NCI-H1694 treated with DMSO at 0.1 percent for 48 hours (cell line): ENCODE measurements around the gene DNAJC12.
A peak's percentile ranks its signal among the peaks of the same experiment; 100 is the strongest.
"Not testable (repeated sequence)": the region's sequence is repeated elsewhere in the genome, so short reads cannot be mapped to it uniquely, and the experiment has no call there.

Experiments
- DNase-seq: peaks from one replicate; lab custom pipeline; 2025; lab: John Stamatoyannopoulos, UW

Gene DNAJC12

DNA sequence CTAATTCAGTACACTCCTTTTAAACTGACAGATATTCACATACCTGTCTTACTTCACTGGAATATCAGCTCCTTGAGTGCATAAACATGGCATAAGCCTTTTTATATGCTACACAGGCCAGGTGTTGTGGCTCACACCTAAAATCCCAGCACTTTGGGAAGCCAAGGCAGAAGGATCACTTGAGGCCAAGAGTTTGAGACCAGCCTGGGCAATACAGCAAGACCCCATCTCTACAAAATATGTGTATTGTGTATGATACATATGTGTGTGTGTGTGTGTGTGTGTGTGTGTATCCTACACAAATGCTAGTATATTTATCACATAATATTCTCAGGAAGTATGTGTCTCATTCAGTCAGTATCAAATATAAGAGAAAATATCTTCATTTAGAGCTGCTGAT lies 45.3 kb downstream of the DNAJC12 start:
- DNase-seq: no peak

DNA sequence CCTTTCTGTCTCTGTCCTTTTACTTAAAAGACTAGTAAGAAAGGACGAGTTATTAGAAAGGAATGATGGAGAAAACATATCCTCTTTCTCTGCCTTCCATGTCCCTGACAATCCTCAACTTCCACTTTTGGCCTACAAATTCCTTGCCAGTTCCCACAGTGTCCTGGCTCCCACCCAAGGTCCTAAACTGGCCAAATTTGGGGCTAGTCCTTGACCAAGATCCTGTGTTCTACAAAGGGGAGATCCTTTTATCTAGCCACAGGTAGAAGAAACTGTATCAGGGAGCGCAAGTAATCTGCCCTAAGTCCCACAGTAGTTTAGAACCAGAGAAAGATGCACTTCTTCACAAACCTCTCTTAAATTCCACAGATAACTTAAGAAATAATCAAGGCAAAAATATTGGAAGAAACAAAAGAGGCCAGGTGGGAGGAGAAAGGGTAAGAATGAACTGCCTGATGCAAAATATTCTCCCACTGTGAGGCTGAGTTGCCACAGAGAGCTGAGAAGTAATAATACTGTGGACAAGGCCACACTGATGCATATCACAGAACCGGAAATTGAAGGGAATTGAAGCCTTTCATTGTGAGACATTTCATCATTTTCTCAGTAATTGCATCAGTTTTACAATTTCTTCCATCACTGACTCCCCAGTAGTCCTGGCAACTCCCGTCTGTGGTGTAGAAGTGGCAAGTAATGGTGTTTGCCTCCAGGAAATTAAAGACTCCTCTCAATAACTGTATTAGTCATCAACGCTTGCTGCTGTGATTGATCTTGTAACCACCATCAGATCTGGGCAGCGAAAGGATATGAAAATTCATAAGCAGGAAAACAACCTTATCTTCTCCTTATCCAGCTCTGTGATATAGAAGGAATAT lies 47.2 kb downstream of the DNAJC12 start:
- no peak for DNase-seq

DNA sequence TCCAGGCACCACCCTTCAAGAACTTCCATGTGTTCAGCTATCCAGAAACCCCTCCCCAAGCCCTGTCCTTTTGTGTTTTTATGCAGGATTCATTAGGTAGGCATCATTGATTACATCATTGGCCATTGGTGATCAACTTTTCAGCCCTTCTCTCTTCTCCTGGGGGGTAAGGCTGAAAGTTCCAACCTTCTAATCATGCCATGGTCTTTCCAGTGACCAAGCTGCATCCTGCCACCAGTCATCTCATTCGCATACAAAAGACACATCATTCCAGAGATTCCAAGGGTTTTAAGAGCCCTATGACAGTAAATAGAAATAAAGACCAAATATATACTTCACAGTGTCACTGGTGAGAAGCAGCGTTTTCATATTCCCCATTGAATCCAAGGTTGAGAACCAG lies 48.2 kb downstream of the DNAJC12 start:
- DNase-seq: no peak

DNA sequence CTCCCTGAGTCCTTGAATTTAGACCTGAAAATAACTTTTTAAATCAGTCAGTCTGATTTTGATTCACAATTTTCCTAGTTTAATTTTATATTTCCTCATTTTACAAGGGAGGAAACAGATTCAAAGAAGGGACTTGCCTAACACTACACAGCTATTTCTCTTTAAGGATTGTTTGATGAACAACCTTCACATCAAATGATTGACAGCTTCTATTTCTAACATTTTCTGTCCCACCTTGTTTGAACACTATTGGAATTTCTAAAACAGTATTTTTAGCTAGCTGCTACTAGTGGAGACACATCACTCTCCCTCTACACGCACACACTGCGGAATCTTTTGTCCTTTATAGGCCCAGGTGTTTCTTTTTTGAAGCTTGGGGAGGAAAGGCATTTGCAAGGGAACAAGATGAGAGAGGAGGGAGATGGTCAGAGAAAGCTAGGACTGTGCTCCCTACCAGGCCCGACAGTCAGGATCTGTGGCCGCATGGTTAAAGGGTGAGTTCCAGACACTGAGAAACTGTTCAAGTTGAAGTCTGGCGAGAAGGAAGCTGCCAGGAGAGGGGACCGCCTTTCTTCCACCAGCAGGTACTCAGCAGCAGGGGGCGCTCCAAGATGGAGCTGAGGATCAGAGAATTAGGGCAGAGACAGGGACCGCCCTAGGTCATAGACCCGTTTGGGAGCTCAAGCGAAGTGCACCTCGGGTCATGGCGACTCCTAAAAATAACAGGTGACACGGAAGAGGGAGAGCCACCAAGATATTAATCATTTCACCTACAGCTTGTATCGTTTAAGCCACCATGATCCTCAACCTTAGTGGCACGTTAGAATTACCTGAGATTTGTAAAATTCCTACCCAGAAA lies 49.7 kb downstream of the DNAJC12 start:
- peak; percentile 36 for DNase-seq

DNA sequence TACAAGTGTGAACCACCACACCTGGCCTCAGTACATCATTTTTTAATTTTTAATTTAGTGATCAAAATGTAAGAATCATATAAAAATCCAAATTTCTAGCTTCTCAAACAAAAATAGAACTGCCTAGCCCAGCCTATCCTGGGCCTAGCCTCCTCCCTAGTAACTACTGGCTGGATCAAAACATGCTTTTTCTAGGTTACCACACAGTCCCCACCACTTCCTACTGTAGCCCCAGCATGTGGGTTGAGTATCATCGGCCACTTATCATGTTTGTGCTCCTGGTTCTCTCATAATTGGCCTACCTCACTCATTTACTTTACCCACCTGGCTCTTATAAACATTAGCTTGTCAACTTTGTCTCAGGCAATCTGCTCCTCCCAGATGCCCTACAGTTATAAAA lies 52.9 kb downstream of the DNAJC12 start:
- no peak for DNase-seq

DNA sequence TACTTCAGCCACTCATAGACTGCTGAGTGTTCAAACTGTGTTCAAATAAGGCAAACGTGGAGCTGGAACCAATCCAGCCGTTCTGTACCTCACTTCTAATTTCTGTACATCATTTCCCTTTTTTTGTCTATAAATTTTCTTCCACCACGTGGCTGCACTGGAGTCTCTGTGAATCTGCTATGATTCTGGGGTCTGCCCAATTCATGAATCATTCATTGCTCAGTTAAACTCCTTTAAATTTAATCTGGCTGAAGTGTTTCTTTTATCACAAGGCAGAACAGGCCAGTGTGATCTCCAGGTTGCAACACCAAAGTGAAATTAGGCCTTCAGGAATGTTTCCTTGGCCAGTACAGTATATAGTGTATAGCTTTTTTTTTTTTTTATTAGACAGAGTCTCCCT lies 53.5 kb downstream of the DNAJC12 start:
- no peak for DNase-seq

DNA sequence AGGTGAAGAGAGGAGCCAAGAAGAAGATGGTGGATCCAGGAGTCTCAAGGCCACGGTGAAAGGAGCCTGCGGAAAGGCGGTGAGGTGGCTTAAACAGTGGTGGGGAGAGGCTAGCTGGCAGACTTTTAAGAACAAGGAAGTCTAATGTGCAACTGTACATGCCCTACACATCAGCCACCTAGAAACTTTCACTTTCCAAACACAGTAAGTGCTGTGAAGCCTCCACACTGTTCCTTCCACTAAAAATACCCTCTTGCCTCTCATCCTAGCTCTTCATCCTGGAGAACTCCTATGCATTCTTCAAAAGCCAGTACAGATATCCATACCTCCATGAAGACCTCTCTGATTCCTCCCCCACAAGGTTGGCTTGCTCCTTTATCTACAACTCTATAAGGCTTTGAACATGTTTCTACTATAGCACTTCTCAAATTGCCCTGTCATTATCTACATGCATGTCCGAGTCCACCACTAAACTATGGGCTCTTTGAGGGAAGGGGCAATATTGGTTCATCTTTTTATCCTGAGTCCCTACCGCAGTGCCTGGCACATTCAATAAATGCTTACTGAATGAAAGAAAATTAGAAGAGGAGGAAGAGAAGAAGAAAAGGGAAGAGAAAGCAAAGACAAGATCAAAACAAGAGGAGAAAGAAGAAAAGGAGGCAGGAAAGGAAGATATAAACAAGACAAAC lies 54.2 kb downstream of the DNAJC12 start:
- no peak for DNase-seq

DNA sequence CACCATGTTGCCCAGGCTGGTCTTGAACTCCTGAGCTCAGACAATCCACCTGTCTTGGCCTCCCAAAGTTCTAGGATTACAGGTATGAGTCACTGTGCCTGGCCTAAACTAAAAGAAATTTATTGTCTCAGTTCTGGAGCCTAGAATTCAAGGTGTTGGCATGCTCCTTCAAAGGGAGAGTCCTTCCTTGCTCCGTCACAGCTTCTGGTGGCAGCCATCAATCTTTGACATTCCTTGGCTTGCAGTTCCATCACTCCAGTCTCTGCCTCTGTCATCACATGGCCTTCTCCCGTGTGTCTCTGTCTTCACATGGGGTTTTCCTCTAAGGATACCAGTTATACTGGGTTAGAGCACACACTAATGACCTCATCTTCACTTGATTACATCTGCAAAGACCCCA lies 55.5 kb downstream of the DNAJC12 start:
- no peak for DNase-seq

DNA sequence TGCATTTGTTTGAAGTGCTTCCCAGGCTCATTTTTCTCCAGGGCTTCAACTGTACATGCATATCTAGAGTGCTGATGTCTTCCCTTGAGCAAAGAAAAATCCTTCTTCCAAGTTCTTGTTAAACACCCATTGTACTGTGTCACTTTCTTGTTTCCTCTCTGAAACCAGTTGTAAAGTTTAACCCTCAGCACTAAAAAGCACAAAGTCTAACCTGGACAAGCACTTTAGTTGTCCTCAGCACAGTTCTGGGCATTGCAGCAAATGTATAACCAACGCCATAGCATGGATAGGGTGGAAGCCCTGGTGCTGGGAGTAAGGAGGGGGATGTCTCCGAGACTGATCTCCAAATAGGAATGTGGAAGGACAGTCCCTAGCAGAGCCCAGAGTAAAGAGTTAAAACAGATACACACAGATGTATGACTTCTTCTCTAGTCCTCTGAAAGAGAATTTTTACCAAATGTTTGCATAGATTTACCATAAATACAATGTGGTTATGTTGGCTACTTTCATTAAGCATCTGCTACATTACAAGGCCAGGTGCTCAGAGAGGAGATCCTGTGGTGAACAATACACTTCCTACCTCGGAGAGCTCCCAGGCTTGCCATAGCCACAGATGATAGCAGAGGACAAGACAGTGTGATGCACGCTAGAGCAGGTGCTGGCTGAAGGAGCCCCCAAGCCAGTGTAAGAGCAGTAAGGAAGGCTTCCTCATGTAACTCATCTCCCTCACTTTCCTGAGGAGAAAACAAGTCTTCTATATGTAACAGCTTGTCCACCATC lies 57.0 kb downstream of the DNAJC12 start:
- no peak for DNase-seq

DNA sequence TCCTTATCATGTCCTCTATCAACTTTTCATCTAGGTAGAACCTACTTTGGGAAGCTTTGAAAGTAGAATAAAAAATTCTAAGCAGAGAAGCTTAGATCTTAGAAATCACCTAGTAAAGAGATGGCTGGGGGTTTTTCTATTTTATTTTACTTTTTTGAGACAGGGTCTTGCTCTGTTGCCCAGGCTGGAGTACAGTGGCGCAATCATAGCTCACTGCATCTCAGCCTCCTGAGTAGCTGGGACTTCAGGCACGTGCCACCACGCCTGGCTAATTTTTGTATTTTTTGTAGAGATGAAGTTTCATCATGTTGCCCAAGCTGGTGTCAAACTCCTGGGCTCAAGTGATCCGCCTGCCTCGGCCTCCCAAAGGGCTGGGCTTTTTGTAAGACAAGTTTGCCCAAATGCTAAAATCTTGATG lies 57.8 kb downstream of the DNAJC12 start:
- DNase-seq: not testable (repeated sequence)

DNA sequence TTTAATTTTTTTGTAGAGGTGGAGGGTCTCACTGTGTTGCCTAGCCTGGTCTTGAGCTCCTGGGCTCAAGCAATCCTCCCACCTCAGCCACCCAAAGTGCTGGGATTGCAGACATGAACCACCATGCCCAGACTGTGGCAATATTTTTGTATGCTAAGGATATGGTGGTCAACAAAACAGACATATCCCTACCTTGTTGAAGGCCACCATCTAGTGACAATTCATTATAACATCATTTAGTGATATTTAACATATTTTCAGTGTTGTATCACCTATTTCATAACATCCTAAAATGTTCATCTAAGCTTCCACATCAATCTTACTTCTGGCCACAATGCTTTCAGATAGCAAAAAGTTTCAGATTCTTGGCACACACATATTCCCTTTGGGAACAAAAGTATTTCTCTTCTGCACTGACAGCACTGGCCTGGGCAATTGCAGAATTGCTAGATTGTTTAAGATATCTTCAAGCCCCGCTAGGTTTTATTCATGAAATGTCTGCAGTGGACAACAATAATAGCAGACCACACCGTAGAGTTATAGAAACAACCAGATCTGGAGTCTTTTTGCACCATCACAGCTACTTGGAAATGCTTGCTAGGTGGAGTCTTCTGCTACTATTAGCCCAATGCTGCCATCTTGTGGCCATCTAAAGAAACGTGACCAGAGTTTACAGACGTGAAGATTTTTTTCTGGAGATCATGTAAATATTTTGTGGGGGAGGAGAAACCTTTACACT lies 58.4 kb downstream of the DNAJC12 start:
- peak; percentile 81 for DNase-seq

DNA sequence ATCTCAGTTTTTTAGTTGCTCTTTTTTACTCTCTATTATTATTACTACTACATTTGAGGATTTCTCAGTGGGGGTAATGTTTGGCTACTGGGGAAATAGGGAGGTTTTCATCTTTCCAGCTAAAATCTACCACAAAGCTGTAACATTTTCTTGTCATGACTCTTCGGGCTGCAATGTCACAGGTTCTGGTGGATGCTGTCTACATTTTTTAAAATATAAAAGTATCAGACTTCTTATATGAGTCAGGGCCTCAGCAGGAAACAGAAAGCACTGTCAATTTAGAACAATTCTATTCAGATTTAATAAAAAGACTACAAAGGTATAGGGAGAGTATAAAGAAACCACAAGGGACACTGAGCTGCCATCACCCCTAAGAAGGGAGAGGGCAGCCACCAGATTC lies 61.6 kb downstream of the DNAJC12 start:
- DNase-seq: no peak

DNA sequence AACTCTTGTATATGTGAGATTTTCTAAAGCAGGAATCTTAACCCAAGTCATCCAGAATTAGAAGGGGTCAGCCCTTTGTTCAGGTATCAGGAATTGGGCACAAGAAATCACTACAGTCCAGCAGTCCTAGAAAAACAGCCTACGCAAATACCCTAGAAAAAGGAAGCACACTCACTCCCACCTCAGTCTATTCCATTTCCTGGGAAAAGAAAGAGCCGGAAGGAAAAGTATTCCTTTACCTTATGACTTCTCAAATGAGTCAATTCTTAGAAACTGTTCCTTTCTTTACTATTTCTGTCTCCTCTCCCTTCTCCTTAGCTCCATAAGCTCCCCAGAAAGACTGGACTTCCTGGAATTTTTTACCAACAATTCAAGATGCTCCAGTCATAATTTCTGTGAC lies 62.7 kb downstream of the DNAJC12 start:
- DNase-seq: no peak

DNA sequence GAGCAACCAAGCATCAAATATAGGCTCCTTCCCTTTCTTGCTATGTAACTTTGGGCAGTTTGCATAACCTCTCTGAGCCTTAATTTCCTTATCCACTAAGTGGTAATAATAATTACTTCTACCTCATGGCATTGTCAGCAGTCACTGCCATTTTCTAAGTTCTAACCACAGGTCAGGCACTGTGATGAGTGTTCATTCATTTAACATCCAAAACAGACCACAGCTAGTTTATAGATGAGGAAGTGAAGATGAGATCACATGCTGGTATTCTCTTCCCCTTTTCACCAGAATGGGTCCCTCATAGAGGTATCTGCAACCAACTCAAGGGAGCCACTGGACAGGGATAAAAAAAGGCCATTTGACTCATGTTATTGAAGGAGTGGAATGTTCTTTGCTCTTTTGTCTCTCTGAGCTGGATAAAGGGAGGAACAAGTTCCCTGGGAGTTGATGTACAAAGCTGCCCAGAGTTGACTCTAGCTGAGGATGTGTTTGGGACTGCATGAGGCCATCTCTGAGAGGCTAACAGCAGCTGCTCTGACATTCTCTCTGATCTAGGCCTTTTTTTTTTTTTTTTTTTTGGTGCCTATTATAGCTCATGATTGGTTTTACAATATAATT lies 65.0 kb downstream of the DNAJC12 start:
- DNase-seq: no peak

DNA sequence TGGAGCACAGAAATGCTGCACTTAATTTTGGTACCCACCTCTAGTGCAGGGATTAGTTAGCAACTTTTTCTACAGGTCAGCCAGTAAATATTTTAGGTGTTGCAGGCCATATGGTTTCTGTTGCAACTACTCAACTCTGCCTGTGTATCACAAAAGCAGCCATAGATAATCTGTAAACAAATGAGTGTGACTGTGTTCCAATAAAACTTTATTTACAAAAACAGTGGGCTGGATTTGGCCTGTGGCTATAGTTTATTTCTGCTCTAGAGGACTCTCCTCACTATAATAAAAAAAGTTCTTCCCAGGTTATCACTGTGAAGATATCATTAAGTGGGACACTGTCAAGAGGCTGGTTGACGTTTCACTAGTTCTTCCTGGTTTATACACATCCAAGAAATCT lies 65.8 kb downstream of the DNAJC12 start:
- no peak for DNase-seq

DNA sequence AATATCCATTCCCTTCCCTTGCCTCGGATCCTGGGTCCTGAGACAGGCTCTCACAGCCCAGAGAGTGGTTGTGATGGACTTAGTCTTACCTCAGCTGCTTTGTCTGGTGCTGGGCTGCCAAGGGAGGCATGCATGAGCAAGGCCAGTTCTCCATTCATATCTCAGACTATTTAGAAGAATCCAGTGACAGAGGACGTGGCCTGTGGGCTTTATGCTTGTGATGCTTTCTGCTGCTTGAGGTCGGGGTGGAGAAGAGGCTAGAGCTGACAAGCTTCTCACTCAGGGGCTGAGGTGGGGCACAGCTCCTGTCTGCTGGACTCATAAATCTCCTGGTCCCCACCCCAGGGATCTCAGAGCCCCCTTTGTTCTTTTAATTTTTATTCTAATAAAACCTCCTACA lies 66.8 kb downstream of the DNAJC12 start:
- no peak for DNase-seq

DNA sequence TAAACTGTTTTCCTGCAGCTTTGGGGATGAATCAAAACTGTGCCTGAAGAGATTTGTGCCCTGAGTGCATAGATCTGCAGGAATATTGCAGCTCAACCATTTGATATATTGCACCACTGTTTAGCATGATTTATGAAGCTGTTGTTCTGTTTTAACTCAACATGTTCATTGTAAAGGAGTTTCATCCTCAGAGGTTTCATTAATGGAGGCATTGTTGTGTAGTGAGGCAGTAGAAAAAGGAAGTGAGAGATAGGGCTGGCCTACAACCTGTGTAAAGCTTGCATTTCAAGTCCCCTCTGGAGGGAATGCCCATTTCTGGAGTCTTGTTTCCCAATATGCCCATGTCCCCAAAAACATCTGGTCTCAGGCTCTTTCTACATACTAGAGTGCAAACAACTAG lies 67.5 kb downstream of the DNAJC12 start:
- DNase-seq: no peak

DNA sequence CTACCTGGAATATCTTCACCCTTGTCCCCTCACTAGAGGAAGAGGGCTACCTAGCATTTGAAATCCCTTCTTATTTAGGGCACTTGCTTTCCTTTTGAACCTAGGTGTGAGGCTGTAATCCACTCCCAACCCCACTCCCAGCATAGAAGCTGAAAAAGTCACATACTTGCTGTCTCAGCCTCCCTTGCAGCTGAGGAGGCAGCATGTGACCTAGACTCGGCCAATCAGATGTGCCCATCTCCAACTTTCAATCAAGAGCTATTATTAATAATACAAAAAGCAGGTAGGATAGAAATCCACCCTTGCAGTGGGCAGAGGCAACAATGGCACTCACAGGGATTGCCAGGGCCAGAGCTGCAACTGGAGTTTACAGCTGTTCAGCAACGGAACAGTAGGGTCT lies 70.7 kb downstream of the DNAJC12 start:
- no peak for DNase-seq

DNA sequence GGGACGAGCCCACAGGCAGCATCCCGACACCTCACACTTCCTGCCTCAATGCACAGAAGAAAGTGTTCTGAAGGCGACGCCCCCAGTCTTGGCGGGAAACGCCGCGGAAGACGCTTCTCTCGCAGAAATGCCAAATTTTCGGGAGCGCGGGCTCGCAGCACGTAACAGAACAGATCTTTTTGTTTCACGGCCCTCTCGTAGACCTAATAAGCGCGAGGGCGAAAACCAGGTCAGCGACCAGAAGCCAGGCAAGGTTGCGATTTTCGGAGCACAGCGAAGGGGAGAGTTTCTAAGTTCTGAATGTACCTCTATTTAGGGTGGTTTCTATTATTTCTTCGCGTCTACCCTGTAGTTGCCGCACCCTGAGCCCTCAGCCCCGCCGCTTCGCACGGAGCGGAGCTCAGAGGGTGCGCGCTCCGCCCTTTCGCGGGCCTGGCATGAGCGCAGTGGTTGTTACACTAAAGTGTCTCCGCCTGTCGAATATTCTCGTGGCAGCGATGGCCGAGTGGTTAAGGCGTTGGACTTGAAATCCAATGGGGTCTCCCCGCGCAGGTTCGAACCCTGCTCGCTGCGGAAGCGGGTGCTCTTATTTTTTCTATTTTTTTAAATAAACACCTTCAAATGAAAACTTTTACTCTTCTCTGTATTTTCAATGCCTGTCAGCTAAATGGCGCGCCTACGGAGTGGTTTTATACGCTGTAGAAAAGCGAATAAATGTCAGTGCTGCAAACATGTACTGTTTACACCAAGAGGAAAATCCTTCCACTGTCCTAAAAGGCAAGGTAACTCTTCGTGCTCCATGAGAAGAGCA lies 73.8 kb downstream of the DNAJC12 start:
- peak; percentile 89 for DNase-seq

DNA sequence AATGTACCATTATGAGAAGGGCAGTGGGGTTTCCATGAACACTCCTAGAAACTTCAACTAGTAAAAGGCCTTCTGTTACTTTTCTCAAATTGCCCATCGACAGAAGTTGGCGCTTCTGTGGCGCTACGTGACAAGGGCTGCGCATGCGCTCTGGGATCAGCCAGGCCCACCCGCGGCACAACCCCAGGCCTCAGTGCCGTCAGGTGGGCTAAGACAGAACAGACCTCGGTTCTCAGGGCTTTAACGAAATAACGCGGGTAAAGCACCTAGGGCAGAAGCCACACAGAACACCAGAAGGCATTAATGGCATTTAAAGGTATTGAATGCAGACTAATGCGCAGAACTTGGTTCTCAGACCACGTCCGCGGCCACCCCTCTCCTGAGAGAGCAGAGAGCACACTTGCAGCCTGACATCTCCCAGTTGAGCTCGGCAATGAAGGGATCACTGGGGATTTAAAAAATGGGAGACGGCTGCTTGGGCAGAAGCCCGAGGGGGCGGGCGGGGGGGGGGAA lies 74.4 kb downstream of the DNAJC12 start:
- DNase-seq: peak; percentile 75
